ENCODE measurements around the gene ZFAND5.

DNA sequence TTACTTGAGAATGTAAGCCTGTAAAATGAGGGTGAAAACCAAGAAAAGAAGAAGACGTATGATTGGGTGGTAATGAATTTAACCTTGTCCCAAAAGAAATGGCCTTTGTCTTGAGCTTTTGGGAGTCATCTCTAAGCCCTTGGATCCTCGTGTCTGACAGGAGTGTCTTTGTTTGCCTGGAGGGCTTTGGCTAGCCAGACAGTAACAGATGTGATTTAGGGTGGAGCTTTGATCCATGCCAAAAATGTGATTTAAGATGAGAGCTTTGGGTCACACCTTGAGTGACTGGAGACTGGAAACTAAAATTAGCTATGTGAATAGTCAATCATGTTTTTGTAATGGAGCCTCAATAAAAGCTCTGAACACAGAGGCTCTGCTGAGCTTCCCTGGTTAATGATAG is 25.9 kb upstream of the ZFAND5 start:
- TF ChIP-seq POLR2A (IDR thresholded peaks at IDR 0.05; ENCODE audit: low read length) (no peak), GATA1 (IDR thresholded peaks at IDR 0.05; ENCODE audit: low read depth, low read length) (no peak)
